NCI-H460 (cell line): ENCODE data around the gene MEF2D. TPM values are rescaled to one million over a fixed set of nuclear protein-coding genes. Genes with fewer than 3 reads are reported as not detected.
A peak's percentile ranks its signal among the peaks of the same experiment; 100 is the strongest.

Experiments used
- DNase-seq: peaks from one replicate; pipeline ENCODE4 v3.0.0-alpha.2; 2016; ENCODE audit warnings: low read depth; ENCODE audit errors: extremely low read depth
- total RNA-seq: library from RNA; depleted of rRNA; stranded (reverse); fragments of >200 nt; shearing (Covaris generic); gene quantifications from 2 replicates; pipeline ENCODE4 v1.2.3, GENCODE V29; 2014

The MEF2D gene
- total RNA-seq, 1 experiment from 2014 or later = 23.8 TPM

- DNase-seq = no peak
Observed at GRCh38 chr1:156525071-156525501, 24.5 kb upstream of the MEF2D start.

GRCh38 chr1:156524481-156524869 lies 23.9 kb upstream of the MEF2D start:
- no peak for DNase-seq

GRCh38 chr1:156523801-156524480 lies 23.4 kb upstream of the MEF2D start:
- no peak for DNase-seq

- DNase-seq = no peak
Observed at GRCh38 chr1:156522443-156522970, 21.9 kb upstream of the MEF2D start.

DNA sequence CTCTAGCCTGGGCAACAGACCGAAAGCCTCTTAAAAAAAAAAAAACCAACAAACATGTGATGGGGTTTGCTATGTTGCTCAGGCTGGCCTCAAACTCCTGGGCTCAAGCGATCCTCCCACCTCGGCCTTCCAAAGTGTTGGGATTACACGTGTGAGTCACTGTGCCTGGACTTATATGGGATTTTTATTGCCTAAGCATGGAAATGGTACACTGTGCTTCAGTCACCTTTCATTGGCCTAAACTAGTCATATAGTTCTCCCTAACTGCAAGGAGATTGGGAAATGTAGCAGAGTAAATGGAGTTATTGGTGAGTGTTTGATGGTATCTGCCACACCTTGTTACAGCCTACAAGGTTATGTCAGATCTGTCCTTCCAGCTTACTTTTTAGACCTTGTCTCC lies 17.2 kb upstream of the MEF2D start:
- DNase-seq = no peak

DNA sequence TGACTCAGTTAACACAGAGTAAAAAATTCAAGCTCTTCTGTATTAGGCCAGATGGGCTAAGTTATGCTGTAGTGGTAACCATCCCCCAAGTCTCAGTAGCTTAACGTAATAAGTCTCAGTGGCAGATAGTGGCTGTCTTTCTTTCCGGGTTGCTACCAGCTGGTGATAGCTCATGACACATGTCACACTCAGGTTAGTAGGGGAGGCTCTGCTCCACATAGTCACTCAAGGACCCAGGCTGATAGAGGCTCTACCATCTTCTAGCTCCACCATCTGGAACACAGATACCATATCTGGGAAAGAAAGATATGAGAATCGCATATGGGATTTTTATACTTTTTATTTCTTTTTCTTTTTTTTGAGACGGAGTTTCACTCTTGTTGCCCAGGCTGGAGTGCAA lies 16.2 kb upstream of the MEF2D start:
- DNase-seq = no peak

DNA sequence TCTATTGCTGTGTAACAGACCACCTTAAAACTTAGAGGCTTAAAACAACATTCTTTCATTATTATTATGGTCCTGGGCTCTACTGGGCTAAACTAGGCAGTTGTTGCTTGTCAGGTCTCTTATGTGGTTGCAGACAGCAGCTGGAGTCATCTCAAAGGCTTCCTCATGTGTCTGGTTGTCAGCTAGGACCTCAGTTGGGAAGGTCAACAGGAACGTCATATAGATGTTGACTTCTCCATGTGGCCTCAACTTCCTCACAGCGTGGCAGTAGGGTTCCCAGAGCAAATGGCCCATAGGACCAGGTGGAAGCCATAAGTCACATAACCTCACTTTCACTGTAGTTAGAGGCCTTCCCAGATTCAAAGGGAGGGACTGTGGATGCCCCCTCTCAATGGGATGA lies 15.4 kb upstream of the MEF2D start:
- DNase-seq = no peak

DNA sequence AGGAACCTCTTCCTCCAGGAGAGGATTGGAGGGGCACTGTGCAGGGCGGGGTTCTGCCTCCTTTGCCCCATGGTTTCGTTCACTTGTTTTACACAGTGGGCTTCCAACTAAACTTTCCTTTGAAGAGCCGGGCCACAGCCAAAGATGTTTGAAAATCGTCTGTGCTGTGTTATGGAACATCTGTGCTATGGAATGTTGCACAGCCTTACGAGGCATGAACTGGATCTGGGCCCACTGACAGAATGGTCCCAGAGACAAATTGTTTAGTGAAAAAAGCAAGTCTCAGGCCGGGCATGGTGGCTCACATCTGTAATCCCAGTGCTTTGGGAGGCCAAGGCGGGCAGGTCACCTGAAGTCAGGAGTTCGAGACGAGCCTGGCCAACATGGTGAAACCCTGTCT lies 12.6 kb upstream of the MEF2D start:
- no peak for DNase-seq

- DNase-seq = no peak
Observed at GRCh38 chr1:156511644-156512043, 11.1 kb upstream of the MEF2D start.

DNA sequence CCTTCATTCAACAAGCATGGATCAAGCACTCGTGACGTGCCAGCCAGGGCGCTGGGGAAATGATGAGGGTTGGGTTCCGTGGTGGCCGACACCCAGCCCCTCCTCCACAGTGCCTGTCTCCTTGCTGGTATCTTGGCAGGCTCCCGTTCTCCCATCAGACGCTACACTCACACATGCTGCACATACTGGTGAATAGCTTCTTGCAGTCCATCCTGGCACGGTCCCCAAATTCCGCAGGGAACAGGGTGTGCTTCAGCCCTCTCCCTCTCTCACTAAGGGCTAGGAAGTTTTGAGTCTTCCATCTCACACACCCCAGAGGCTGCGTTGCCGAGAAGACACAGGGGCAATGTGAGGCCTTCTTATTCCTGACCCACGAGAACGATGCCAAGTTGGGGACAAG lies 10.1 kb upstream of the MEF2D start:
- DNase-seq = no peak

DNA sequence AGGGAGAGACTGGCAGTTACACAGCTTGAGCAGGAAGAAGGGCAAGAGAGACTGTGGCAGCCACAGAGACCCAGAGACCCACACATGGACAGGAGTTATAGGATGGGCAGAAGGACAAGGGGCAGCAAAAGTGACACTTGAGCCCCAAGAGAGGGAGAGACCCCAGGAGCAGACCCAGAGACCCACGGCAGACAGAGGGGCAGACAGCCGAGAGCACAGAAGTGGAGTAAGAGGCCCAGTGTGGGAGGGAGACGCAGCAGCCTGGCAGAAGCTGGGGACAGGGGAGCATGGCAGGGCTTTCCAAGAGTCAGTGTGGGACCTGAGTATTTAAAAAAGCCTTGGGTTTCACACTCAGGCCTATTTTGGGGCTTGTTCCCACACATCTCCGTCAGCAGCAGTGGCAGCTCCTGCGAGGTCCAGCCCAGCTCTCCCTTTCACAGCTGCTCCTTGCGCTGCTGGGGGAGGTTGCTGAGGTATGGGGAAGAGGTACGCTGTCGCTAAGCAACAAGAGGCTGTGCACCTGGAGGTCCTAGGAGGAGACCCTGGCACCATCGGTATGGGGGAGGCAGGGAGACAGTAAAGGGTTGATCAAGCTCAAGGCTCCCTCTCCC lies 9.0 kb upstream of the MEF2D start:
- no peak for DNase-seq

GRCh38 chr1:156508955-156509234 lies 8.3 kb upstream of the MEF2D start:
- no peak for DNase-seq

- no peak for DNase-seq
Observed at GRCh38 chr1:156508205-156508954, 7.8 kb upstream of the MEF2D start.

DNA sequence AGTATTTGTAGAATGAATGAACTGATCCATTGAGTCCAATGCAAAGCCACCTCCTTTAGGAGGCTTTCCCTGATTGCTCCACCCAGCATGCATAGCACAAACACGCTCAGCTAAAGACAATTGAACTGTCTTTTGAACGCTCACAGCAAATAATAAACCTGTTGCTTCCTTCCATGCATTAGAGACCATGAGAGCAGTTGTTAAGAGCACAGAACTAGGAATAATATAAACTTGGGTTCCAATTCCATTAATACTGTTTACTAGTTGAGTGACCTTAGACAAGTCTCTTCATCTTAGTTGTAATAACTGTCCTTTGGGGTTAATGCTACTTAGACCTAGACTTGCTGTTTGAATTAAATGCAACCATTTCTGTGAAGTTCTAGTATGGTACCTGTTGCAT lies 5.9 kb upstream of the MEF2D start:
- DNase-seq = no peak

GRCh38 chr1:156505679-156506298 lies 5.2 kb upstream of the MEF2D start:
- DNase-seq = no peak

GRCh38 chr1:156504821-156505678 lies 4.5 kb upstream of the MEF2D start:
- peak; percentile 100 for DNase-seq

DNA sequence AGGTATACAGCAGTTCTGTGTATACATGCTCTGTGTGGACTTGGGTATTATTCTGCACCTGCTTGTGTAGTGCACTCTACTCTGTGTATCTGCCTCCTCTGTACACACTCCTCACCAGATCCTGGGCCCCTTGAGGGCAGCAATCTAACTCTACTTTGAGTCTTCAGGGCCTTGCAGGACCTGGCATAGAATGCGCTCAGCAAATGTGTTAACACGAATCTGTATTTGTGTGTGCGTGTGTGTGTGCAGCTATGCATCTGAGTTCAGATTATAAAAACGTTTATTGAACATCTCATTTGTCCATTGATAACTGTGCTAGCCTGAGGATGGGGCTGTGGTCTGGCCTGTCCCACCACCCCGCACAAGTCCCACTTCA lies 3.9 kb upstream of the MEF2D start:
- DNase-seq = no peak

GRCh38 chr1:156503698-156504437 lies 3.3 kb upstream of the MEF2D start:
- no peak for DNase-seq

DNA sequence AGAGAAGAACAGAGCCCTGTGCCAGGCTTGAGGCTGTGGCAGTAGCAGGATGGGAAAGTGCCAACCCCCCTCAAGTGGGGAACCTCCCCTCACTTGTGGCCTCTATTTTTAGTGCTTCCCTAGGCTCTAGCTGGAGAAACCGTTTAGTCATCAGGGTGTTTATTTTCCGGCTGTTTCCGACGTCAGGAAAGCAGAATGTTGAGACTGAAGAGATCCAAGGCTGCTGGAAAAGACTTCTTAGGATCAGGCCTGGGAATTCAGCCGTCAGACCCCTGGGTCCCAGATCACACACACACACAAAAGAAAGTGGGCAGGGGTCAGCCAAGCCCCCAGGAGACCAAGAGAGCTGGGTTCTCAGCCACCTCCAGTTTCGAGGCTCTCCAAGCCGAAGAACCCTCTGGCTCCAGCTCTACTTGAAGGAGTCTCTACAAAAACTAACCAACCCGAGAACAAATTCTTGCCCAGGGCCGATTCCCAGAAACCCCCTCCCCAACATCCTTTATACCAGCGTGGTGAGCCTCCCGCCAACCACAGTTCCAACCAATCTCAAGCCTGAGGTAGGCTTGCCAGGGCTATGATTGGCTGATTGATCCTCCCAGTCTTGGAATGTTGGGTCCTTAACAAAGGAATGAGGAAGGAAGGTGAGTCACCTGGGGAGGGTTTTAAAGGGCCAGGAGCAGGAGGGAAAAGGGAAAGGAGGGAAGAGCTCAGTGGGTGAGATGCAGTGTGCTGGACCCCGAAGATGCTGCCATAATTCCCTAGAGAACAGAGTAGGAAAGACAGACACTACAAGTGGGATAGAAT lies 2.5 kb upstream of the MEF2D start:
- DNase-seq = peak; percentile 95
